AG04450 (cell line): Measurements from ENCODE around the gene BCL11A. TPM values are rescaled to one million over a fixed set of nuclear protein-coding genes. Genes with fewer than 3 reads are reported as not detected.

Experiments used
- CTCF ChIA-PET: fragments of 300-600, 350-600 bp; formaldehyde crosslinking; extraction: SDS; loops from one replicate; lab custom pipeline; 2022; ENCODE audit warnings: antibody characterized with exemption, inconsistent platforms; lab: Charles Lee
- POLR2A ChIA-PET: fragments of 350-600 bp; formaldehyde crosslinking; extraction: SDS; loops from one replicate; lab custom pipeline; 2021; ENCODE audit warnings: antibody characterized with exemption, inconsistent platforms; lab: Yijun Ruan, JAX
- DNase-seq: peaks from one replicate; pipeline ENCODE4 v3.0.0-alpha.2; 2011; ENCODE audit warnings: low read depth, low spot score
- H3K27ac ChIP-seq: one replicate; pipeline ENCODE4 v1.5.1; 2012; ENCODE audit warnings: low read depth, low read length, control low read depth
- H3K27me3 ChIP-seq: one replicate; pipeline ENCODE4 v1.6.0; 2012; ENCODE audit warnings: low read length; ENCODE audit not compliant: control insufficient read depth, insufficient read depth
- H3K4me3 ChIP-seq: 2 replicates; pipeline ENCODE4 v1.5.1; 2011; ENCODE audit warnings: mild to moderate bottlenecking, low read depth, low read length, control low read depth
- H3K9me3 ChIP-seq: 2 replicates; pipeline ENCODE4 v1.5.1; 2012; ENCODE audit warnings: low read length; ENCODE audit not compliant: control insufficient read depth, insufficient read depth
- CTCF ChIP-seq: IDR thresholded peaks from 2 replicates; pipeline ENCODE4 v1.5.1; 2011; ENCODE audit warnings: low read depth, low read length, control low read depth, inconsistent platforms
- polyA plus RNA-seq: library from polyadenylated mRNA; depleted of rRNA; stranded (reverse); fragments of >200 nt; gene quantifications from 2 replicates; pipeline ENCODE4 v1.2.3, GENCODE V29; 2011

BCL11A gene
- polyA plus RNA-seq, 1 experiment = 1.1 TPM

- TF ChIP-seq CTCF = no peak
- H3K27me3 ChIP-seq = no peaks in the 10 kb centered on the region
- DNase-seq = no peak
- no peak overlapping the region for H3K4me3 ChIP-seq
- POLR2A ChIA-PET = no interaction called here
- no peaks in the 10 kb centered on the region; the same call in 1 of the 2 replicates for H3K9me3 ChIP-seq
- CTCF ChIA-PET = no interaction called here
- no peak overlapping the region for H3K27ac ChIP-seq
These were observed 137.0 kb downstream of the BCL11A start for GRCh38 chr2:60416221-60417008.

- TF ChIP-seq CTCF = no peak
- no peak for DNase-seq
- ChIA-PET POLR2A (no interaction called here), CTCF (no interaction called here)
- no peak overlapping the region for H3K4me3 ChIP-seq
- no peaks in the 10 kb centered on the region for H3K27me3 ChIP-seq
- no peak overlapping the region for H3K27ac ChIP-seq
- no peaks in the 10 kb centered on the region; the same call in 1 of the 2 replicates for H3K9me3 ChIP-seq
These were observed 137.6 kb downstream of the BCL11A start for GRCh38 chr2:60415814-60416213.

GRCh38 chr2:60414495-60415138, 138.8 kb downstream of the BCL11A start:
- H3K9me3 ChIP-seq = no peaks in the 10 kb centered on the region; the same call in 1 of the 2 replicates
- TF ChIP-seq CTCF = no peak
- H3K4me3 ChIP-seq = no peak overlapping the region
- no peak overlapping the region for H3K27ac ChIP-seq
- CTCF ChIA-PET = no interaction called here
- no peak for DNase-seq
- H3K27me3 ChIP-seq = peaks cover 7% of the 10 kb centered on the region
- POLR2A ChIA-PET = interaction anchor here (0.6 kb wide), 1 partner anchor 136 kb away, joined by 9 read pairs; no protein-coding TSS in a partner anchor

GRCh38 chr2:60413814-60414168, 139.7 kb downstream of the BCL11A start:
- ChIA-PET POLR2A (no interaction called here), CTCF (no interaction called here)
- TF ChIP-seq CTCF = no peak
- Histone ChIP-seq H3K4me3 (no peak overlapping the region), H3K9me3 (no peaks in the 10 kb centered on the region; the same call in 1 of the 2 replicates), H3K27me3 (peaks cover 13% of the 10 kb centered on the region), H3K27ac (no peak overlapping the region)
- no peak for DNase-seq

GRCh38 chr2:60413069-60413813, 140.2 kb downstream of the BCL11A start:
- no peak for DNase-seq
- no peak overlapping the region for H3K4me3 ChIP-seq
- no peak overlapping the region for H3K27ac ChIP-seq
- POLR2A ChIA-PET = no interaction called here
- H3K9me3 ChIP-seq = no peaks in the 10 kb centered on the region; the same call in 1 of the 2 replicates
- CTCF ChIA-PET = no interaction called here
- peaks cover 16% of the 10 kb centered on the region for H3K27me3 ChIP-seq
- TF ChIP-seq CTCF = no peak
